ENCODE data around the gene SPPL2B. TPM values are rescaled to one million over a fixed set of nuclear protein-coding genes. Genes with fewer than 3 reads are reported as not detected.

SPPL2B gene
- total RNA-seq, 2 experiments from 2014 or later, result 106 to 111 TPM

- TF ChIP-seq CTCF (IDR thresholded peaks at IDR 0.05), result no peak
- CTCF ChIA-PET, result no interaction called here
- no peak for ATAC-seq (ENCODE audit: poor library complexity)
- Histone ChIP-seq H3K9me3 (ENCODE audit: control insufficient read depth in 1 of 2, insufficient read depth in 1 of 2, low read length in 2 of 2) (peaks cover 0 to 3% of the 10 kb centered on the region in 2 experiments), H3K27me3 (ENCODE audit: control insufficient read depth in 1 of 2, insufficient read depth in 2 of 2, low read length in 2 of 2) (peaks cover 0 to 9% of the 10 kb centered on the region in 2 experiments), H3K27ac (ENCODE audit: low read depth in 1 of 2, low read length in 2 of 2) (no peak overlapping the region), H3K4me3 (ENCODE audit: low read length) (no peak overlapping the region), H3K4me1 (ENCODE audit: insufficient read depth, low read length) (peaks cover 3% of the 10 kb centered on the region), H3K36me3 (ENCODE audit: insufficient read depth, low read length) (peaks cover 13% of the 10 kb centered on the region)
- Mint-ChIP-seq H3K4me3 (no peak overlapping the region), H3K4me1 (ENCODE audit: low read depth) (peaks cover 6% of the 10 kb centered on the region), H3K27me3 (peaks cover 7% of the 10 kb centered on the region), H3K36me3 (ENCODE audit: low read depth) (no peaks in the 10 kb centered on the region), H3K9me3 (no peaks in the 10 kb centered on the region), H3K27ac (no peak overlapping the region)
- no peak for DNase-seq
- POLR2A ChIA-PET, result no interaction called here
- intact Hi-C loops (cut with DNase I, micrococcal nuclease), result no loop called here
These were observed 27.7 kb downstream of the SPPL2B start for GRCh38 chr19:2356036-2356646.

- no peaks in the 10 kb centered on the region for H3K36me3 Mint-ChIP-seq (ENCODE audit: low read depth)
- H3K4me1 Mint-ChIP-seq (ENCODE audit: low read depth), result peaks cover 6% of the 10 kb centered on the region
- ATAC-seq (ENCODE audit: poor library complexity), result no peak
- H3K27me3 Mint-ChIP-seq, result peaks cover 7% of the 10 kb centered on the region
- Histone ChIP-seq H3K36me3 (ENCODE audit: insufficient read depth, low read length) (peaks cover 11% of the 10 kb centered on the region), H3K27me3 (ENCODE audit: control insufficient read depth in 1 of 2, insufficient read depth in 2 of 2, low read length in 2 of 2) (peaks cover 9 to 13% of the 10 kb centered on the region in 2 experiments), H3K4me3 (ENCODE audit: low read length) (no peak overlapping the region), H3K4me1 (ENCODE audit: insufficient read depth, low read length) (peaks cover 10% of the 10 kb centered on the region), H3K27ac (ENCODE audit: low read depth in 1 of 2, low read length in 2 of 2) (no peak overlapping the region), H3K9me3 (ENCODE audit: control insufficient read depth in 1 of 2, insufficient read depth in 1 of 2, low read length in 2 of 2) (peaks cover 0 to 8% of the 10 kb centered on the region in 2 experiments)
- DNase-seq, result no peak
- TF ChIP-seq CTCF (IDR thresholded peaks at IDR 0.05), result no peak
- ChIA-PET POLR2A (no interaction called here), CTCF (no interaction called here)
- no peak overlapping the region for H3K4me3 Mint-ChIP-seq
- intact Hi-C loops (cut with DNase I, micrococcal nuclease), result no loop called here
- no peaks in the 10 kb centered on the region for H3K9me3 Mint-ChIP-seq
- H3K27ac Mint-ChIP-seq, result no peak overlapping the region
These were observed 29.1 kb downstream of the SPPL2B start for GRCh38 chr19:2357279-2358206.

GRCh38 chr19:2358548-2359173 is 30.2 kb downstream of the SPPL2B start:
- TF ChIP-seq CTCF (IDR thresholded peaks at IDR 0.05), result no peak
- Mint-ChIP-seq H3K4me3 (no peak overlapping the region), H3K9me3 (no peaks in the 10 kb centered on the region), H3K27ac (no peak overlapping the region), H3K36me3 (ENCODE audit: low read depth) (no peaks in the 10 kb centered on the region), H3K27me3 (peaks cover 7% of the 10 kb centered on the region), H3K4me1 (ENCODE audit: low read depth) (peaks cover 6% of the 10 kb centered on the region)
- Histone ChIP-seq H3K9me3 (ENCODE audit: control insufficient read depth in 1 of 2, insufficient read depth in 1 of 2, low read length in 2 of 2) (peaks cover 0 to 8% of the 10 kb centered on the region in 2 experiments), H3K27ac (ENCODE audit: low read depth in 1 of 2, low read length in 2 of 2) (no peak overlapping the region), H3K36me3 (ENCODE audit: insufficient read depth, low read length) (peaks cover 3% of the 10 kb centered on the region), H3K27me3 (ENCODE audit: control insufficient read depth in 1 of 2, insufficient read depth in 2 of 2, low read length in 2 of 2) (peaks cover 16% of the 10 kb centered on the region in 2 experiments), H3K4me3 (ENCODE audit: low read length) (no peak overlapping the region), H3K4me1 (ENCODE audit: insufficient read depth, low read length) (peaks cover 10% of the 10 kb centered on the region)
- intact Hi-C loops (cut with DNase I, micrococcal nuclease), result no loop called here
- ATAC-seq (ENCODE audit: poor library complexity) (no peak), DNase-seq (no peak)
- ChIA-PET CTCF (no interaction called here), POLR2A (no interaction called here)
